Activated naive CD8-positive, alpha-beta T cell treated with anti-CD3 and anti-CD28 coated beads for 36 hours (primary cell): Measurements from ENCODE around the gene ADAM12. TPM values are rescaled to one million over a fixed set of nuclear protein-coding genes. Genes with fewer than 3 reads are reported as not detected.

ENCODE experiments used
- DNase-seq: peaks from one replicate; pipeline ENCODE4 v3.0.0; 2021
- H3K27ac Mint-ChIP-seq: one replicate; pipeline ENCODE4 v1.8.0; 2022; ENCODE audit warnings: mild to moderate bottlenecking, moderate library complexity, mixed read lengths
- H3K27me3 Mint-ChIP-seq: one replicate; pipeline ENCODE4 v1.8.0; 2022; ENCODE audit warnings: mild to moderate bottlenecking, mixed read lengths
- H3K36me3 Mint-ChIP-seq: one replicate; pipeline ENCODE4 v1.8.0; 2021; ENCODE audit warnings: mild to moderate bottlenecking, mixed read lengths
- H3K4me1 Mint-ChIP-seq: one replicate; pipeline ENCODE4 v1.8.0; 2021; ENCODE audit warnings: mixed read lengths
- H3K4me3 Mint-ChIP-seq: one replicate; pipeline ENCODE4 v1.8.0; 2022; ENCODE audit warnings: mild to moderate bottlenecking, moderate library complexity, mixed read lengths
- H3K9me3 Mint-ChIP-seq: one replicate; pipeline ENCODE4 v1.8.0; 2022; ENCODE audit warnings: mixed read lengths
- total RNA-seq, 2 experiments: library from RNA; stranded (reverse); gene quantifications; one replicate each; pipeline ENCODE4 v1.2.3, GENCODE V29; 2021

The ADAM12 gene
- total RNA-seq, 2 experiments from 2014 or later = 0.08 TPM; not detected in 1

DNA sequence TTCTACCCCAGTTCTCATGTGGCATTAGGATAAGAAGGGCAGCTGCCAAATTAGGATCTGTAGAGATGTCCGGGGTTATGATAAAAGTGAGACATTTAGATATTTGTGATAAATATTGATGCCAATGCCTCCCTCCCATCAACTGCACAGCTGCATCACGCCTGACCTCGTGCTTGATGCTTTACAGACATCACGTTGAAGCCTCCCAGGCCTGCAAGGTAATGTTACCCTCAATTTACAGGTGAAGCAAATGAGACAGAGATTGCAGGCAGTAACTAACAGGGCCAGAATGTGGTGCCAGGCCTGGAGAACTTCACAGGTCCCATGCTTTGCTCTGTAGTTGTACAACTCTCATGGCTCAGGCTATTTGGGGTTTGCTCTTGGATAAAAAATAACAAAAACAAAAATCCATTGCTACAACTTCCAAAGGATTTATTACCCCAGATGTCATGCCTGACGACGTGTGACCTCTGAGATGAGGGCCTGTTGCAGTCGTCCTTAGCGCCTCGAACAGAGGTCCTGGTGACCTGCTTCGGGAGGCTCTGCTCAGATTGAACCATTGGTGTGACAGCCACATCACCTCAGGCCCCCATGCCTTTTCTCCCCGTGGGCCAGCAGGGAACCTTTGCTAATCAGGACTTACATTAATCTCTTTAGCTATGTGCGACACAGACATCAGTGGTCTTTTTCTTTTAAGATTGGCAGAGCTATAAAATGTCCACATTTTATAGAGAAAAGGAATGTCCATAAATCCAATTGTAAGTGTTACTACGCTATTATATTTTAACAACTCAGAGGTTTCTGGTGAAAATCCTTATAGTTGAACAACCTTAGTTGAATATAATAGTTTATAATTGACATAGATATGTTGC, 169.3 kb downstream of the ADAM12 start:
- Mint-ChIP-seq H3K4me1 (no peaks in the 10 kb centered on the region), H3K27me3 (no peaks in the 10 kb centered on the region), H3K9me3 (no peaks in the 10 kb centered on the region), H3K4me3 (no peak overlapping the region), H3K36me3 (no peaks in the 10 kb centered on the region), H3K27ac (no peak overlapping the region)
- no peak for DNase-seq

DNA sequence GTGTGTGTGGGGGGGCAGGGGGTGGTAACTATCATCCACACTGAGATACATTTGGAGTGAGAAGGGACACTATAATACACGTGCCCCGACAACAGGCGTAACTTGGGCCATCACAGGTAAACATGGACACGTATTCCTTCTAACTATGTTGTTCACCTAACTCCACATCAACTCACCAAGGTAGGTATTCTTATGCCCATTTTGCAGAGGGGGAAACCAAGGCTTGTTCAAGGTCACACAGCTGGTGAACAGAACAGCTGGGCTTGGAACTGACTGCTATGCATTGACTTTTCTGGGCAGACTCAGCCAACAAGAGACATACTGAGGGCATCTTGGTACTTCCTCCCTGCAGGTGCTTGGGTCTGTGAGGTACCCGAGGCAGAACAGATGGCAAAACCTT, 170.1 kb downstream of the ADAM12 start:
- H3K27ac Mint-ChIP-seq = no peak overlapping the region
- H3K36me3 Mint-ChIP-seq = no peaks in the 10 kb centered on the region
- H3K4me3 Mint-ChIP-seq = no peak overlapping the region
- H3K9me3 Mint-ChIP-seq = no peaks in the 10 kb centered on the region
- peaks cover 4% of the 10 kb centered on the region for H3K27me3 Mint-ChIP-seq
- H3K4me1 Mint-ChIP-seq = no peaks in the 10 kb centered on the region
- DNase-seq = no peak

- H3K9me3 Mint-ChIP-seq = no peaks in the 10 kb centered on the region
- H3K36me3 Mint-ChIP-seq = no peaks in the 10 kb centered on the region
- DNase-seq = no peak
- H3K4me3 Mint-ChIP-seq = no peak overlapping the region
- no peaks in the 10 kb centered on the region for H3K4me1 Mint-ChIP-seq
- H3K27ac Mint-ChIP-seq = no peak overlapping the region
- H3K27me3 Mint-ChIP-seq = peaks cover 6% of the 10 kb centered on the region
Observed at GRCh38 chr10:126216632-126216961, 171.7 kb downstream of the ADAM12 start.

DNA sequence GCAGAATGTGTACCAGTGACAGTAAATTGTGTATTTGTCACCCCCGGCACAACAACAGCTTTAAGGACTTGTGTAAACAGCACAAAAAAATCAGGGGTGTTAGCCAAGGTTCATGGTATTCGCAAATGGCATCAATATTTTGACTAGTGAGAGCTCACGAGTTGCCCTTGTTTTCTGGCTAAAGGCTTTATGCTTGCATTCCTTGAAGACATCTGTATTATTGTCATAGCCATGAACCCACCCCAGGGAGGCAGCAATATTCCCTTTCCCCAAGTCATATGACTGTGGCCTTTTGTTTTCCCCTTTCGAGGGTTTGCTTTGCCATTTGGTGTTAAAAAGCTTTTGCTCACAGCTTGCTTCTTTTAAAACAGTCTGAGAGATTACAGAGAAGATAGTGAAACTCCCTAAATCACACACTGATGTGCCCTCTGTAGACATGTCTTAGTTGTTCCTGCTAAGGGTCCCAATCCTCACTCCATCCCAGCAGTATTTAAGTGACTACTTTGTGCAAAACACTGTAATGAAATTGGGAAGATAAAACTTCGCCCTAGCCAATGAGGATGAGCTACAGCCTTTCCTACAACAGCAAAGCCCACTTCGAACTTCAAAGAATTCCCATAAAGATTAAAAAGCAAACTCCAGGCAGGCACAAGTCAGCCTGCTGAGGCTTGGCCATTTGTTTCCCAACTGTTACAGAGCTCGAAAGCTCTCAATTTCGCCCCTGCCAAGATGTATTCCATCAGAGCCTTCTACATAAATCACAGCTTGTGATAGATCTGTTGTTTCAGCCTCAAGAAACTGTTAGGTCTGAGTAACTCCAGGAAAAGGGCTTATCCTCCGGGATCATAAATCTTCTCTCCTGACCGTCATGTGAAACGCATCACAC, 172.3 kb downstream of the ADAM12 start:
- Mint-ChIP-seq H3K36me3 (no peaks in the 10 kb centered on the region), H3K4me3 (no peak overlapping the region), H3K27me3 (peaks cover 11% of the 10 kb centered on the region), H3K9me3 (no peaks in the 10 kb centered on the region), H3K27ac (no peak overlapping the region), H3K4me1 (no peaks in the 10 kb centered on the region)
- no peak for DNase-seq

- H3K27me3 Mint-ChIP-seq = peaks cover 18% of the 10 kb centered on the region
- no peaks in the 10 kb centered on the region for H3K4me1 Mint-ChIP-seq
- H3K27ac Mint-ChIP-seq = no peak overlapping the region
- H3K36me3 Mint-ChIP-seq = no peaks in the 10 kb centered on the region
- no peak for DNase-seq
- no peak overlapping the region for H3K4me3 Mint-ChIP-seq
- H3K9me3 Mint-ChIP-seq = no peaks in the 10 kb centered on the region
Observed at GRCh38 chr10:126214679-126215078, 173.6 kb downstream of the ADAM12 start.

- no peak for DNase-seq
- no peak overlapping the region for H3K27ac Mint-ChIP-seq
- H3K27me3 Mint-ChIP-seq = peaks cover 18% of the 10 kb centered on the region
- no peak overlapping the region for H3K4me3 Mint-ChIP-seq
- no peaks in the 10 kb centered on the region for H3K9me3 Mint-ChIP-seq
- H3K4me1 Mint-ChIP-seq = no peaks in the 10 kb centered on the region
- no peaks in the 10 kb centered on the region for H3K36me3 Mint-ChIP-seq
Observed at GRCh38 chr10:126214021-126214420, 174.3 kb downstream of the ADAM12 start.

GRCh38 chr10:126212738-126213137, 175.5 kb downstream of the ADAM12 start:
- H3K4me3 Mint-ChIP-seq = no peak overlapping the region
- DNase-seq = no peak
- H3K27me3 Mint-ChIP-seq = peaks cover 18% of the 10 kb centered on the region
- no peaks in the 10 kb centered on the region for H3K9me3 Mint-ChIP-seq
- no peaks in the 10 kb centered on the region for H3K4me1 Mint-ChIP-seq
- no peak overlapping the region for H3K27ac Mint-ChIP-seq
- no peaks in the 10 kb centered on the region for H3K36me3 Mint-ChIP-seq

- H3K27me3 Mint-ChIP-seq = peaks cover 23% of the 10 kb centered on the region
- no peak for DNase-seq
- no peaks in the 10 kb centered on the region for H3K9me3 Mint-ChIP-seq
Observed at GRCh38 chr10:126210051-126210651, 178.1 kb downstream of the ADAM12 start.

GRCh38 chr10:126209451-126209850, 178.8 kb downstream of the ADAM12 start:
- Mint-ChIP-seq H3K4me1 (no peaks in the 10 kb centered on the region), H3K4me3 (no peak overlapping the region), H3K36me3 (no peaks in the 10 kb centered on the region), H3K27ac (no peak overlapping the region), H3K9me3 (no peaks in the 10 kb centered on the region), H3K27me3 (peaks cover 23% of the 10 kb centered on the region)
- DNase-seq = no peak

More at GRCh38 chr10:126210051-126210651, 178.1 kb downstream of the ADAM12 start:
- H3K36me3 Mint-ChIP-seq = no peaks in the 10 kb centered on the region
- no peaks in the 10 kb centered on the region for H3K4me1 Mint-ChIP-seq
- no peak overlapping the region for H3K4me3 Mint-ChIP-seq
- no peak overlapping the region for H3K27ac Mint-ChIP-seq

- Mint-ChIP-seq H3K27me3 (peaks cover 23% of the 10 kb centered on the region), H3K4me1 (no peaks in the 10 kb centered on the region), H3K36me3 (no peaks in the 10 kb centered on the region), H3K9me3 (no peaks in the 10 kb centered on the region), H3K27ac (no peak overlapping the region), H3K4me3 (no peak overlapping the region)
- DNase-seq = no peak
Observed at GRCh38 chr10:126208726-126209302, 179.5 kb downstream of the ADAM12 start.

DNA sequence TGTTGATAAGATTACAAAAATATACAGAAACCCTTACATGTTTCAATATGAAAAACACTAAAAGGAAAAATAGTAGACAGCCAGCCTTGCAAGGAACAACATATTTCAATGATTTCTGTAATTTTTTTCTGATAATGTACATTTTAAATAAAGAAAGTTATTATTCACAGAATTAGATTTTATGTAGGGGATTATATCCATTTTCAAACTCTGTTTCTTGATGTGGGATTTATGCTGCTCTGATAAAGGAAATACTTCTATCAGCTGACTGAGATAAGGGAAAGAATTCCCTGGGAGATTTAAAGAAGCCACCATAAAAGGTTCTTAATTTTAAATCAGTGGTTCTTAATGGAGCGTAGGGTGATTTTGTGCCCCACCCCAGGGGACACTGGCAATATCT, 180.4 kb downstream of the ADAM12 start:
- Mint-ChIP-seq H3K27me3 (peaks cover 19% of the 10 kb centered on the region), H3K27ac (no peak overlapping the region), H3K4me3 (no peak overlapping the region), H3K9me3 (no peaks in the 10 kb centered on the region), H3K36me3 (no peaks in the 10 kb centered on the region), H3K4me1 (no peaks in the 10 kb centered on the region)
- no peak for DNase-seq

DNA sequence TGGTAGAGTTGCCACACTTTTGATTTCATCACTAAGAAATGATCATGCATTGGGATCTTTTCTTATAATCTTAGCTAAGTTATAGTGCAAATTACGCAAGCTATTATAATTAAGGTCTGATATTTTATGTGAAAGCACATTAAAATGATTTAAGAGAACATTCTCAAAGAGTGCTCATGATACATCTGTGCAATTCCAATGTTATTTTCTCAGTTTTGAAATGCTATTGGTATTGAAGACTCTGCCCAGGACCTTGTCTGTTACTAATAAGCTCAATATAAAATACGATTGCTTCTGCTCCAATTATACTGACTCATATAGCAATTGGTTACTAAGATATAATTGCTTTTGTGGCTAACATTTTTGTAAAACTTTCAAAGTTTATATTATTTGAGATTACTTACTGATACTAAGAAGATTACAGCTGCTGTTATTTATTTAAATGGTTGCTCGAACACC, 180.9 kb downstream of the ADAM12 start:
- DNase-seq = no peak
- H3K4me3 Mint-ChIP-seq = no peak overlapping the region
- H3K27ac Mint-ChIP-seq = no peak overlapping the region
- H3K36me3 Mint-ChIP-seq = no peaks in the 10 kb centered on the region
- H3K27me3 Mint-ChIP-seq = peaks cover 19% of the 10 kb centered on the region
- H3K9me3 Mint-ChIP-seq = no peaks in the 10 kb centered on the region
- no peaks in the 10 kb centered on the region for H3K4me1 Mint-ChIP-seq

DNA sequence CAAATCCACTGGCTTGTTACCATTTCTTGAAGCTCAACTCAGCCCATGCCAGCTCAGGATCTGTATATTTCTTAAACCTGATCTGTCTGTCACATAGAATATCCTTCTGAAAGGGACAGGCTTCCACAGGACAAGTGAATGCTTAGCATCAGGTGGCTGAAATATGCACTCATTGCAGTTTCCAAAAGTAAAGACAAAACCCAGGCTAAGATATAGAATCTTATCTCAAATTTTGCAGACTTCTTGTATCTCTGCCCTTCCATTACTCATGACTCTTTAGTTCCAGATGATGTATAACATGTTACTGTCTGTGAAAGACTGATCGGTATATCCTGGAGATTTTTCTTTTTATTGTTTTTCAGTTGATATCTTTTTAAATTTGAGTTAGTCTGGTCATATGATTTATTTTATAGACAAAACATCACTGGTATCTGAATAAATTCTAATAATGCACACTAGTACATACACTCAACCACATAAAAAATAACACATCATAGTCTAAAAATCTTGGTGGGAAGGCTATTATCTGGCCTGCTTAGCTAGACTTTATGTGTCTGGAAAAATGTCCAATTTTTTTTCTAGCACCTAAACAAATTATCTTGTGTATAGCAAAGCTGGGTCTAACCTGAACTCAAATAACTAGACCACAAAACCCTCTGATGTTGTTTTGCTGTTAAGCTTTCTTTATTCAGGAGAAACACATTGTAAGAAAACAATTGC, 182.6 kb downstream of the ADAM12 start:
- Mint-ChIP-seq H3K27me3 (peaks cover 10% of the 10 kb centered on the region), H3K36me3 (no peaks in the 10 kb centered on the region), H3K9me3 (no peaks in the 10 kb centered on the region), H3K27ac (no peak overlapping the region), H3K4me1 (no peaks in the 10 kb centered on the region), H3K4me3 (no peak overlapping the region)
- DNase-seq = no peak

DNA sequence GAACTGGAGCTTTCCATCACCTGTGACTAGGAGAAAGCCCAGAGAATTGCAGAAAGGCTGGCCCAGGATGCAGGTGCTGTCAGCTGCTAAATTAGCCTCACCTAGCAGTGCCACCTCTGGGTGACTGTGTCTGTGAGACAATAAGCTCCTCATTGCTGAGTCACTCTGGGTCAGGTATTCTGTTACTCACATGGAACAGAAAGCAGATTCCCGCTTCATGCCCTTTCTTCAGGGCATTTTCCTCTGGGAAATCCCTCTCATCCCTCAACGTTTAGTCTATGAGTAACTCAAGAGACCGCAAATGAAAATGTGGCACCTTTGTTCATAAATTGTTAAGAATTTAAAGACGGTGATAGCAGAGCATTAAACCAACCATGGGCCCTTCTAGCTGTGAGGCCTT, 184.0 kb downstream of the ADAM12 start:
- Mint-ChIP-seq H3K36me3 (no peaks in the 10 kb centered on the region), H3K27me3 (peaks cover 5% of the 10 kb centered on the region), H3K4me3 (no peak overlapping the region), H3K4me1 (no peaks in the 10 kb centered on the region), H3K9me3 (no peaks in the 10 kb centered on the region), H3K27ac (no peak overlapping the region)
- no peak for DNase-seq
